Retinal pigment epithelial cell (primary cell): ENCODE measurements around the gene ZYG11A.

Experiments
- DNase-seq: peaks from one replicate; pipeline ENCODE4 v3.0.0-alpha.2; 2010; ENCODE audit warnings: low read depth
- H3K4me3 ChIP-seq: 2 replicates; pipeline ENCODE4 v1.5.1; 2011; ENCODE audit warnings: mild to moderate bottlenecking, low read length, control low read depth, moderate library complexity
- CTCF ChIP-seq: conservative IDR thresholded peaks from 2 replicates; pipeline ENCODE4 v1.5.1; 2011; ENCODE audit warnings: low read depth, low read length, control low read depth, inconsistent platforms

ZYG11A gene

GRCh38 chr1:52913537-52913936 lies 71.0 kb downstream of the ZYG11A start:
- TF ChIP-seq CTCF = no peak
- no peak overlapping the region for H3K4me3 ChIP-seq
- no peak for DNase-seq

GRCh38 chr1:52914463-52914862 lies 71.9 kb downstream of the ZYG11A start:
- TF ChIP-seq CTCF = no peak
- DNase-seq = no peak
- no peak overlapping the region for H3K4me3 ChIP-seq

- H3K4me3 ChIP-seq = no peak overlapping the region
- DNase-seq = no peak
- no peak for TF ChIP-seq CTCF
Observed at GRCh38 chr1:52915211-52915854, 72.8 kb downstream of the ZYG11A start.

- DNase-seq = no peak
- TF ChIP-seq CTCF = no peak
- no peak overlapping the region for H3K4me3 ChIP-seq
Observed at GRCh38 chr1:52915855-52916220, 73.3 kb downstream of the ZYG11A start.

GRCh38 chr1:52916241-52916975 lies 73.8 kb downstream of the ZYG11A start:
- no peak overlapping the region for H3K4me3 ChIP-seq
- TF ChIP-seq CTCF = no peak
- DNase-seq = no peak

GRCh38 chr1:52917156-52917555 lies 74.6 kb downstream of the ZYG11A start:
- H3K4me3 ChIP-seq = no peak overlapping the region
- DNase-seq = no peak
- no peak for TF ChIP-seq CTCF

- no peak for DNase-seq
- no peak for TF ChIP-seq CTCF
- H3K4me3 ChIP-seq = no peak overlapping the region
Observed at GRCh38 chr1:52917581-52917980, 75.0 kb downstream of the ZYG11A start.
